A549 treated with AZD9567 at 1 μM for 4 hours (cell line): ENCODE data around the gene SMG6. TPM values are rescaled to one million over a fixed set of nuclear protein-coding genes. Genes with fewer than 3 reads are reported as not detected.

Experiments used
- total RNA-seq: library from RNA; stranded (reverse); fragments of 200-300 nt; extraction: Qiagen RNA extraction; gene quantifications from 5 replicates; pipeline ENCODE4 v1.2.3, GENCODE V29; 2022; ENCODE audit not compliant: insufficient read depth

The SMG6 gene
- 23.6 to 35.3 TPM (median 24.5 TPM) in 5 replicates for total RNA-seq

GRCh38 chr17:2303204-2304188, at the start of gene SMG6, which contains the start of gene SRR:
TSS of gene SMG6 (minus strand) at chr17:2303785. CDS start at chr17:2303720, 65 bp downstream.
TSS of gene SRR (plus strand) at chr17:2303950. CDS start at chr17:2315561, 11,611 bp downstream.

GRCh38 chr17:2336852-2337543, 33.4 kb upstream of the SMG6 start, which contains the start of gene SGSM2:
TSS of gene SGSM2 (plus strand) at chr17:2337501. CDS start at chr17:2337689, 188 bp downstream.

GRCh38 chr17:2336215-2336851, 32.7 kb upstream of the SMG6 start, which contains the start of gene TSR1:
TSS of gene TSR1 (minus strand) at chr17:2336457. CDS start at chr17:2336427, 30 bp downstream.

GRCh38 chr17:2054512-2055291, 248.9 kb downstream of the SMG6 start, which contains the start of gene HIC1:
TSS of gene HIC1 (plus strand) at chr17:2055103. CDS start at chr17:2056691, 1,588 bp downstream.

GRCh38 chr17:2041561-2042389, 261.8 kb downstream of the SMG6 start, which contains the start of gene OVCA2:
TSS of gene OVCA2 (plus strand) at chr17:2042022. CDS start at chr17:2042048, 26 bp downstream.

GRCh38 chr17:2029911-2030778, 273.4 kb downstream of the SMG6 start, which contains the start of gene DPH1:
TSS of gene DPH1 (plus strand) at chr17:2030153. CDS start at chr17:2030170, 17 bp downstream.

GRCh38 chr17:2025220-2025621, 278.4 kb downstream of the SMG6 start, which contains the start of gene RTN4RL1:
TSS of gene RTN4RL1 (minus strand) at chr17:2025334. CDS start at chr17:2024865, 469 bp downstream.

Other genes with a start within 250 kb of the SMG6 start
- 1.4 to 1.8 TPM (median 1.6 TPM) in 4 of 5 replicates, not detected in the other for gene HIC1, start 248.7 kb downstream of the SMG6 start, total RNA-seq
- gene SRR, start 165 bp upstream of the SMG6 start, total RNA-seq, result 7.6 to 19.8 TPM (median 9.5 TPM) in 5 replicates
- 57.9 to 77.6 TPM (median 61.3 TPM) in 5 replicates for gene TSR1, start 32.7 kb upstream of the SMG6 start, total RNA-seq
- gene SGSM2, start 33.7 kb upstream of the SMG6 start, total RNA-seq, result 39.3 to 49.6 TPM (median 44.7 TPM) in 5 replicates
- 11.5 to 18.2 TPM (median 16.1 TPM) in 5 replicates for gene MNT, start 97.3 kb upstream of the SMG6 start, total RNA-seq
- gene METTL16, start 208.1 kb upstream of the SMG6 start, total RNA-seq, result 30.9 to 31.3 TPM (median 31.1 TPM) in 5 replicates